NCI-H1436 treated with DMSO at 0.1 percent for 48 hours (cell line): ENCODE results near the gene CTDP1.

Source experiments
- DNase-seq: peaks from one replicate; lab custom pipeline; 2025; lab: John Stamatoyannopoulos, UW

Gene CTDP1, protein sequence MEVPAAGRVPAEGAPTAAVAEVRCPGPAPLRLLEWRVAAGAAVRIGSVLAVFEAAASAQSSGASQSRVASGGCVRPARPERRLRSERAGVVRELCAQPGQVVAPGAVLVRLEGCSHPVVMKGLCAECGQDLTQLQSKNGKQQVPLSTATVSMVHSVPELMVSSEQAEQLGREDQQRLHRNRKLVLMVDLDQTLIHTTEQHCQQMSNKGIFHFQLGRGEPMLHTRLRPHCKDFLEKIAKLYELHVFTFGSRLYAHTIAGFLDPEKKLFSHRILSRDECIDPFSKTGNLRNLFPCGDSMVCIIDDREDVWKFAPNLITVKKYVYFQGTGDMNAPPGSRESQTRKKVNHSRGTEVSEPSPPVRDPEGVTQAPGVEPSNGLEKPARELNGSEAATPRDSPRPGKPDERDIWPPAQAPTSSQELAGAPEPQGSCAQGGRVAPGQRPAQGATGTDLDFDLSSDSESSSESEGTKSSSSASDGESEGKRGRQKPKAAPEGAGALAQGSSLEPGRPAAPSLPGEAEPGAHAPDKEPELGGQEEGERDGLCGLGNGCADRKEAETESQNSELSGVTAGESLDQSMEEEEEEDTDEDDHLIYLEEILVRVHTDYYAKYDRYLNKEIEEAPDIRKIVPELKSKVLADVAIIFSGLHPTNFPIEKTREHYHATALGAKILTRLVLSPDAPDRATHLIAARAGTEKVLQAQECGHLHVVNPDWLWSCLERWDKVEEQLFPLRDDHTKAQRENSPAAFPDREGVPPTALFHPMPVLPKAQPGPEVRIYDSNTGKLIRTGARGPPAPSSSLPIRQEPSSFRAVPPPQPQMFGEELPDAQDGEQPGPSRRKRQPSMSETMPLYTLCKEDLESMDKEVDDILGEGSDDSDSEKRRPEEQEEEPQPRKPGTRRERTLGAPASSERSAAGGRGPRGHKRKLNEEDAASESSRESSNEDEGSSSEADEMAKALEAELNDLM

GRCh38 chr18:79679552-79680099 is at the start of gene CTDP1:
Gene CTDP1 (plus strand): TSS chr18:79679803. CDS start chr18:79679948, 145 bp downstream.
- peak; percentile 82 for DNase-seq

GRCh38 chr18:79630281-79631095 is 49.1 kb upstream of the CTDP1 start:
- DNase-seq: no peak

GRCh38 chr18:79631096-79631507 is 48.5 kb upstream of the CTDP1 start:
- no peak for DNase-seq

DNA sequence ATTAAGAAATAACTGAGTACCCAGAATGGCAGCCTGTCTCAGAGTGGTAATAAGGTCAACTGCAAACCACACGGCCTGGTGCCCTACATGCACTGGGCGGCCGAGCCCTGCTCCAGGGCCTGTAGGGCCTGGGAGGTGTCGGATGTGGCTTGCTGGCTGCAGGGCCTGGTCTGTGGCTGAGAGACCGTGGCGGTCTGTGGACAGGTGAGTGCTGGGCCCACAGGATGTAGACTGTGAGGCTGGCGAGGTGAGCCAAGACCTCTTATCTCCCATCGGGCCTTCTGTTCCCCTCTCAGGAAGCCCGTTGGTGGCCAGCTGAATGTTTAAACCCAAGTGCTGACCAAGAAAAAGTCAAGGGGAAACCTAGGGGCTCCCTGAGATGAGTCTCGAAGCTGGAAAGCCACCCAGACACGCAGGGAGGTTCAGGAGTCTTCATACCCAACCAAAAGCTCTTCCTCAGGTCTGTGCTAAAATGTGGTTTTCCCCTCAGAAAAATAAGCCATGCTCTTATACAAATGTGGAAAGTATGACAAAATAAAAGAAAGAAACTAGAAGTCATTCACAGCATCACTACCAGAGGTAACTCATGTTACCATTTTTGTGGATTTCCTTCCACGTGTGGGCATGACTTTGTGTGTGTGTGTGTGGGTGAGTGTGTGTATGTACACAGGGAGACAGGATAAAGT is 47.7 kb upstream of the CTDP1 start:
- DNase-seq: no peak

DNA sequence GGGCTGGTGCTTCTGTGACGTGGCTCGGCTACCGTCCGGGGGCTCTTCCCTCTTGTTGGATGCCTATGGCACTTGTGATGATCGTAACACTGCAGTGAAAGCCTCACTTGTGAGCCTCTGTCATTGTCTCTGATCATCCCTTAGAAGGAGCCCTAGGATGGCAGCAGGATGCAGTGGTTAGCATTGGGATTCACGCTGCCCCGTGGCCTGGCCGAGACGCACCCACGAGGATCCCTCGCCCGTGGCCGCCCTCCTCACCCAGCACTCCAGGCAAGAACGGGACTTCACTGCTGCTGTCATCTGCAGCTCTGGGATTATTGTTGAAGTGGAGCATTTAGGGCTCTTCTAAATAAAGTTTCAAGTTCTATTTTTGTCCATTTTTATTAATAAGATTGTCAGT is 46.8 kb upstream of the CTDP1 start:
- no peak for DNase-seq

GRCh38 chr18:79634186-79634585 is 45.4 kb upstream of the CTDP1 start:
- no peak for DNase-seq

GRCh38 chr18:79634593-79635426 is 44.8 kb upstream of the CTDP1 start:
- DNase-seq: no peak

DNA sequence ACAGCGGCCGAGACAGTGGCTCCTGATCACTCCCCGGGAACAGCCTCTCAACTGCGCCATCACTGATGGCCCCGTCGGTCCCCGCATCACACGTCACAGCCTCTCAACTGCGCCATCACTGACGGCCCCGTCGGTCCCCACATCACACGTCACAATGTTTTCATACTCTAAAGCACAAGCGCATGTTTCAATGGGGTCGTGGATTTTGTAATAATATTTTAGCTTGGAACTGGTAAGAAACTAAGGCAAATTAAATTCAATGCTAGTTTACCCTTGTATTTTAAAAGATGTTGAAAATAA is 44.2 kb upstream of the CTDP1 start:
- no peak for DNase-seq

- no peak for DNase-seq
Measured at GRCh38 chr18:79637181-79637920, 42.3 kb upstream of the CTDP1 start.

GRCh38 chr18:79637921-79638909 is 41.4 kb upstream of the CTDP1 start:
- DNase-seq: no peak

GRCh38 chr18:79639072-79639829 is 40.4 kb upstream of the CTDP1 start:
- DNase-seq: no peak

DNA sequence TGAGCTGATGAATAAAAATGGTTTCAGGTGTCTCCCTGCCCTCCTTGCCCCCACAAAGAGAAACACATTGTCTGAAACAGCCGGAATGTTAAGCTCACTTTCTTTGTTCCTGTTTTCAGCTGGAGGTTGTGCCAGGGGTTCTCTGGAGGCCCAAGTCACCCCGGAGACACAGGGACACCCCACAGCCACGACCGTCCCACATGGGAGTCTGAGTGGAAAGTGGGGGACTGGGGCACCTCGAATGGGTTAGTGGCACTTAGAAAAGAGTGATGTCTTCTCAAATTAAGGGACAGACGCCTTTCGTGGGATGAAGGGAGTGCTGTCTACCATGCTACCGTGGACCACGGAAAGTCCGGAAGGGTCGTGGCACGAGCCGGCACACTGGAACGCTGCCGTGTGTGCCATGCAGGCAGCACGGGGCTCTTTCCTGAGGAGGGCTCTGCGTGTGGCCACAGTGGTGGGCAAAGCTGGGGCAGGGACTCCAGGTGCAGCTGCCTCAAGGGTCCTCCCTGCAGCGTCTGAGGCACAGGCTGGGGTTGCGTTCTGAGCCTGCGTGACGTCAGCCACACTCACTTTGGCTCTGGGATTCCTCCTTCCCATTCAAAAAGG is 39.4 kb upstream of the CTDP1 start:
- no peak for DNase-seq

DNA sequence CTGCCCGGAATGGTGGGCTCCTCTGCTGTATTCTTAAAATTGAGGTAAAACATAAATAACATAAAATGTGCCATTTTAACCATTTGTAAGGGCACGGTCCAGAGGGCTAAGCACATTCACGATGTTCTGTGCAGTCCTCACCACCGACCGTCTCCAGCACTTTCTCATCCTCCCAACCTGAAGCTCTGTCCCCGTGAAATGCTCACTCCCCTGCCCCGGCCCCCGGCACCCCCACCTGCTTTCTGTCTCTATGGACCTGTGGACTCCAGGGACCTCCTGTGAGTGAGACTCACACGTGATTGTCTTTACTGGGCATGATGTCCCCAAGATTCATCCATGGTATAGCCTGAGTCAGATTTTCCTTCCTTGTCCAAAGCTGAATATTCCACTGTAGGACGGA is 38.7 kb upstream of the CTDP1 start:
- no peak for DNase-seq

DNA sequence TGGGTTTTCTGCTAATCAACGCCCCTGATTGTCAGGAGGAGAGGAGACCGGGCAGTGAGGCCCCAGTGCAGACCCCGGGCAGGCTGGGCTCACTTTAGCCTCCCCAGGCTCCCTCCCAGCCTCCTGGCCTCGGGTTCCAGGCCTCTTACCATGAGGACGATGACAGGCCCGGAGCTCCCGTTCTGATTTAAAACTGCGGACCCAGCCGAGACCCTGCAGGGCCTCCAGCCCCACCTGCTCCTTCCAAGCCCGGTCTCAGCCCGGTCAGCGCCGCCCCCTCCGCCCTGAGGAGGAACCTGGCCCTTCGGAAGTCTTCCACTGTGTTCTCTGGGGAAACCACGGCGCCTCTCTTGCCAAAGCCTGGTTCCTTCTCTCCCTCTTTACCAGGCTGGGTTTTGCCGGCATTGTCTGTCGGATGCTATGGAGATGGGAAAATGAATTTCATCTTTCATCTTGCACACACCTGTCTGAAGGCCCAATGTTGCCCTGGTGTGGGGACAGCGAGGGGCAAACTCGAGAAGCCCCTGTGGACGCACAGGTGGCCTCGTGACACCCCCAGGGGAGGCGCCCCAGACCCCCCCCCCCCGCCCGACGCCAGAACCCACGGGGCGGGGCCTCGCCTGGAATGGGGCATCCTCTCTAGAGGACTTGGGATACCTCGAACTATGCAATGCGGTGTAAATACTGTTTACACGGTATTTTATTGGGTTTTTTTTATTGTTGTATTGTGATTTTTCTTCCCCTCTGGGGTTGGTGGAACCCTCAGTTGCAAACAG is 37.7 kb upstream of the CTDP1 start:
- no peak for DNase-seq

DNA sequence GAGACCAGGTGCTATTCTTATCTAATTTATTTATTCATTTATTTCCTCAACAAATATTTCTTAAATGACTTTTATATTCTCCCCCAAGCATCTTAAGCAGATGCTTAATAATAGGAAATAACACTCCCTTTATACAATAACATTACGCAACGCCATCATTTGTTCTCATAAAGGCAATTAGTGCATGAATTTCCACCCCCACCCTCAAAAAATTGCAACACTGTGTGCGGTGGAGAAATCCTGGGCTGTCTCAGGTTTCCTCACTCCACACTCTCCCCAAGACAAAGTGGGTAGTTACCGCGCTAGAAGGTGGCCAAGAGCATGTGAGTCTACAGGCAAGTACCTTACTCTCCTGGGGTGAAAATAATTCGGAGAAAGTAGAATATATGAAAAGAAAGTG is 37.0 kb upstream of the CTDP1 start:
- no peak for DNase-seq
